HuH-7 (cell line): Measurements from ENCODE around the gene ADGRG1.
A peak's percentile ranks its signal among the peaks of the same experiment; 100 is the strongest.

Experiments
- DNase-seq: peaks from one replicate; pipeline ENCODE4 v3.0.0; 2011; ENCODE audit warnings: low spot score

Gene ADGRG1

GRCh38 chr16:57606147-57606846 is 22.1 kb upstream of the ADGRG1 start:
- no peak for DNase-seq

- peak; percentile 52 for DNase-seq
These were observed 21.5 kb upstream of the ADGRG1 start for GRCh38 chr16:57606847-57607501.

- no peak for DNase-seq
These were observed 20.6 kb upstream of the ADGRG1 start for GRCh38 chr16:57607676-57608461.

- DNase-seq: no peak
These were observed 19.8 kb upstream of the ADGRG1 start for GRCh38 chr16:57608462-57609113.

GRCh38 chr16:57609541-57610401 is 18.7 kb upstream of the ADGRG1 start:
- DNase-seq: no peak

- no peak for DNase-seq
These were observed 17.8 kb upstream of the ADGRG1 start for GRCh38 chr16:57610611-57611010.

GRCh38 chr16:57611181-57611580 is 17.2 kb upstream of the ADGRG1 start:
- no peak for DNase-seq

- no peak for DNase-seq
These were observed 16.7 kb upstream of the ADGRG1 start for GRCh38 chr16:57611706-57612105.

- no peak for DNase-seq
These were observed 15.9 kb upstream of the ADGRG1 start for GRCh38 chr16:57612494-57612893.

GRCh38 chr16:57613514-57613913 is 14.9 kb upstream of the ADGRG1 start:
- no peak for DNase-seq

- DNase-seq: no peak
These were observed 13.9 kb upstream of the ADGRG1 start for GRCh38 chr16:57614536-57614935.

- no peak for DNase-seq
These were observed 13.5 kb upstream of the ADGRG1 start for GRCh38 chr16:57614944-57615343.

GRCh38 chr16:57615813-57616212 is 12.6 kb upstream of the ADGRG1 start:
- no peak for DNase-seq

GRCh38 chr16:57616241-57616640 is 12.2 kb upstream of the ADGRG1 start:
- DNase-seq: no peak

GRCh38 chr16:57616876-57617275 is 11.6 kb upstream of the ADGRG1 start:
- DNase-seq: no peak

GRCh38 chr16:57617604-57618111 is 10.8 kb upstream of the ADGRG1 start:
- DNase-seq: no peak

GRCh38 chr16:57618296-57619132 is 9.9 kb upstream of the ADGRG1 start:
- DNase-seq: no peak

GRCh38 chr16:57619133-57619605 is 9.3 kb upstream of the ADGRG1 start:
- no peak for DNase-seq

- no peak for DNase-seq
These were observed 8.7 kb upstream of the ADGRG1 start for GRCh38 chr16:57619606-57620334.
